Measurements from ENCODE around the gene RAB40C.

RAB40C gene

GRCh38 chr16:668519-669171 lies 78.8 kb downstream of the RAB40C start:
- no peak for DNase-seq (ENCODE audit: low spot score)

DNA sequence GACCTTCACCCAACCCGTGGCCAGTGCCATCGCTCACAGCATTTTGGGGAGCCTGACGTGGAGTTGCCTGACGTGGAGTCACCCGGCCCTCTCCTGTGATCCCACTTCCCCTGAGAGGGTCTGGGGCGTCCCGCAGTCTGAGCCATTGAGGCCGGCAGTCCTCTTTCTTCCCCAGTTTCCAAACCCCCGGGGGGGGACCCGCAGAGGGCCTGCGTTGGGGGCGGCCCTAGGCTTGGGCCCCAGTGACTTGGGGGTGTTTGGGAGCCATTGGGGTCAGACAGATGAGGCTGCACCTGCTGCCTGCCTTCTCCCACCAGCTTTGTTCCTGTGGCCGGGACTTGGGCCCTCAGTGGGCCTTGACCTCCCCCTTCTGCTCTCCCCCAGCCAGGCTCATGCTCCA lies 79.8 kb downstream of the RAB40C start:
- no peak for DNase-seq (ENCODE audit: low spot score)

DNA sequence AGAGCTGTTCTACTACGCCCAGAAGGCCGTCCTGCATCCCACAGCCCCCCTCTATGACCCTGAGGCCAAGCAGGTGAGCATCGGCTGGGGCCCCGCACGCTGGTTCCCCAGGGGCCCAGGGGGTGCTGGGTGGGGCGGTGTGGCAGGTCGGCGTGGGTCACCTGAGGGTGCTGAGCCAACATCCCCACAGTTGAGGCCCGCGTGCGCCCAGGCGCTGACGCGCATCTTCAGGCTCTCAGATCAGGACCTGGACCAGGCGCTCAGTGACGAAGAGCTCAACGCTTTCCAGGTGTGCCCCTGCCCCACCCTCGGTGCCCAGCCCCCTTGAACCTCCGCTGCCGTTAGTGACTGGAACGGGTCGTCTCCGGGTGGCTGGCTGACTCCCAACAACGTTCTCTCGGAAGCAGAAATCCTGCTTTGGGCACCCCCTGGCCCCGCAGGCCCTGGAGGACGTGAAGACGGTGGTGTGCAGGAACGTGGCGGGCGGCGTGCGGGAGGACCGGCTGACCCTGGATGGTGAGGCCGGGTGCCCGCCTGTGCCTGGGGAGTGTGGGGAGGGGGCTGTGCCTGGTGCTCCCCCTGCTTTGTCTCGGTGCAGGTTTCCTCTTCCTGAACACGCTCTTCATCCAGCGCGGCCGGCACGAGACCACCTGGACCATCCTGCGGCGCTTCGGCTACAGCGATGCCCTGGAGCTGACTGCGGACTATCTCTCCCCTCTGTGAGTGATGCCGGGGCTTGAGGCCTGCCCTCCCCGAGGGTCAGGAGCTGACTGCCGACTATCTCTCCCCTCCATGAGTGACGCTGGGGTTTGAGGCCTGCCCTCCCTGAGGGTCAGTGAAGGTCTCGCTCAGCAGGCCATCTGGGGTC lies 80.9 kb downstream of the RAB40C start:
- DNase-seq (ENCODE audit: low spot score) = no peak

GRCh38 chr16:671353-672131 lies 81.7 kb downstream of the RAB40C start:
- no peak for DNase-seq (ENCODE audit: low spot score)

DNA sequence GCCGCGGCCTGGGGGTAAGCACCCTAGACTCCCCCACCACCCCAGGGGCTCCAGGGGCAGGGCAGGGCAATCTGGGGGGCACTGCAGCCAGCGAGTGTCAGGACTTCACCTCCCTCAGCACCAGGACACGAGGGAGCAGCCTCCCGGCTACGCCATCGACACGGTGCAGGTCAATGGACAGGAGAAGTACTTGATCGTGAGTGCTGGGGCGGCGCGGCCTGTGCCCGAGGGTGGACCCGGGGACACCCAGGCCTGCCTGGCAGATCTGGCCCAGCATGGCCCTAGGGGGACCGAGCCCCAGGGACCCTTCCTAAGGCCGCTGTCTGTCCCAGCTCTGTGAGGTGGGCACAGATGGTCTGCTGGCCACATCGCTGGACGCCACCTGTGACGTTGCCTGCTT lies 82.5 kb downstream of the RAB40C start:
- DNase-seq (ENCODE audit: low spot score) = no peak

DNA sequence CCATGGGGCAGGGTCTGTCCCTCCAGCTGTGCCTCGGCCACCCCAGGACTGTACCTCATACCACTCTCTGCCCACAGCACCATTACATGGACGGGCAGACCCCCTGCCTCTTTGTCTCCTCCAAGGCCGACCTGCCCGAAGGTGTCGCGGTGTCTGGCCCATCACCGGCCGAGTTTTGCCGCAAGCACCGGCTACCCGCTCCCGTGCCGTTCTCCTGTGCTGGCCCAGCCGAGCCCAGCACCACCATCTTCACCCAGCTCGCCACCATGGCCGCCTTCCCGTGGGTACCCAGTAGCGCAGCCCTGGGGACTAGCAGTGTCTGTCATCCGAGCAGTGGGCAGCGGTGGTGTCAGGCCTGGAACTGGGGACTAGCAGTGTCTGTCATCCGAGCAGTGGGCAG lies 83.0 kb downstream of the RAB40C start:
- no peak for DNase-seq (ENCODE audit: low spot score)

- no peak for DNase-seq (ENCODE audit: low spot score)
These were observed 83.6 kb downstream of the RAB40C start for GRCh38 chr16:673399-673991.

- no peak for DNase-seq (ENCODE audit: low spot score)
These were observed 84.5 kb downstream of the RAB40C start for GRCh38 chr16:674214-674881.

DNA sequence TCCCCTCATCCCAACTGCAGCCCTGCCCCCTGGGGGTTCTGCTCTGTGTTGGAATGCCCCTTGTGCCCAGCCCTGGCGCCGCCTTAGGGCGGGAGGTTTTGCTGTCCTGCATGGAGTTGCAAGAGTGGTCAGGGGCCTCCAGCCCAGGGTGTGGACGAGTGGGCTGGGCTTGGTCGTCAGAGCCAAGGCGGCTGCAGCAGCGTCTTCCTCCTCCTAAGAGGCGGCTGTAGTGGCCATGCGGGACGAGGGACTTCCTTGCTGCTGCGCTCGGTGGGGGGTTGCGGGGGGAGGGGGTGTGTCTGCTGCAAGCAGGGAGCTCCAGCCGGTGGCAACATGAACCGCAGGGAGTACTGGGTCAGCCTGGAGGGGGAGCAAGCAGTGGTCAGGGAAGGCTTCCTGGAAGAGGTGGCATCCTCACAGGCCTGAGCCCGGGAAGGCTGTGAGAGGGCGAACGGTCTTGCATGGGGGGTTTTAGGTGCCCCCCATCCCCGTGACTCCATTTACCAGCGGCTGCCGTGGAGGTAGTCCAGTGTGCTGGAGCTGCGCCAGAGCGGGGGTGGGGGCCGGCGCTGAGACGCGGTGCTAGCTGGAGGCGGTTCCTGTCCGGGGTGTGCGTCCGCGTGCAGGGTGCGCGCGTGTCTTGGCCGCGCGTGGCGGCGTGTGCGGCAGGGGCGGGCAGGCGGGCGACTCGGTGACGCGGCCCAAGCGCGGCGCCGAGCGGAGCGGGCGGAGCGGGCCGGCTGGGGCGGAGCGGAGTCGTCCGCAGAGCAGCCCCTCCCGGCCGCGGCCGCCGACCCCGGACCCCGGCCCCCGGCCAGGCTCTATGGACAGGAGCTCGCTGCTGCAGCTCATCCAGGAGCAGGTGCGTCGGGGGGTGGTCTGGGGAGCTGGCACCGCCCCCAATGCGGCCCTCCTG lies 85.4 kb downstream of the RAB40C start, which contains the start of gene RHBDL1:
RHBDL1 (plus strand) TSS at position 704 of the 916 bp plus-strand sequence; CDS start at position 824, 120 bp downstream.
- peak; percentile 60 for DNase-seq (ENCODE audit: low spot score)

GRCh38 chr16:675884-676564 lies 86.2 kb downstream of the RAB40C start:
- DNase-seq (ENCODE audit: low spot score) = no peak

- DNase-seq (ENCODE audit: low spot score) = no peak
These were observed 86.7 kb downstream of the RAB40C start for GRCh38 chr16:676565-676902.

- no peak for DNase-seq (ENCODE audit: low spot score)
These were observed 87.0 kb downstream of the RAB40C start for GRCh38 chr16:676913-677312.

DNA sequence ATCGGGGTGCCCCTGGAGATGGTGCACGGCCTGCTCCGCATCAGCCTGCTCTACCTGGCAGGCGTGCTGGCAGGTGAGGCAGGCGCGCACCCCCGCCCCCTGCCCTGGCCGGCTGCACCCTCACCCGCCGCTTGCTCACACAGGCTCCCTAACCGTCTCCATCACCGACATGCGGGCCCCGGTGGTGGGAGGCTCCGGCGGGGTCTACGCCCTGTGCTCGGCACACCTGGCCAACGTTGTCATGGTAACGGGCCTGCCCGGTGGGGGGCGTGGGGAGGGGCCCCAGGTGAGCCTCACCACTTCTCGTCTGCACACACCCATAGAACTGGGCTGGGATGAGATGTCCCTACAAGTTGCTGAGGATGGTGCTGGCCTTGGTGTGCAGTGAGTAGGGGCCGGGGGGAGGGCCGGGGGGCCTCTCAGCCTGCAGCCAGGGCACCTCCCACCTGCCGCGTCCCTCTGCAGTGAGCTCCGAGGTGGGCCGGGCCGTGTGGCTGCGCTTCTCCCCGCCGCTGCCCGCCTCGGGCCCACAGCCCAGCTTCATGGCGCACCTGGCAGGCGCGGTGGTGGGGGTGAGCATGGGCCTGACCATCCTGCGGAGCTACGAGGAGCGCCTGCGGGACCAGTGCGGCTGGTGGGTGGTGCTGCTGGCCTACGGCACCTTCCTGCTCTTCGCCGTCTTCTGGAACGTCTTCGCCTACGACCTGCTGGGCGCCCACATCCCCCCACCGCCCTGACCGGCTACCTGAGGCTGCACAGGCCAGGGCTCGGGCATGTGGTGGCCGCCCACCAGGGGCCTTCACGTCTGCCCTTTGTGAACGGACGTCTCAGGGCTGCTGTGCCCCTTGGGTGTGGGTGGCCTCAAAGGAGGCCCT lies 87.7 kb downstream of the RAB40C start:
- DNase-seq (ENCODE audit: low spot score) = no peak

- DNase-seq (ENCODE audit: low spot score) = no peak
These were observed 88.5 kb downstream of the RAB40C start for GRCh38 chr16:678209-678857.
